Neural cell (in vitro differentiated cells): Measurements from ENCODE around the gene GABRD.

ENCODE experiments used
- EP300 ChIP-seq: fragments of 450-650 bp; conservative IDR thresholded peaks from 2 replicates; pipeline ENCODE4 v1.6.1; 2014; ENCODE audit warnings: antibody characterized with exemption, mild to moderate bottlenecking, moderate library complexity; ENCODE audit not compliant: poor library complexity, severe bottlenecking
- EZH2 ChIP-seq: fragments of 200-600, 300-800 bp; shearing (Covaris generic), sonication (generic); IDR thresholded peaks from 2 replicates; pipeline ENCODE4 v1.6.1; 2014; ENCODE audit warnings: antibody characterized with exemption, low read length, borderline replicate concordance, mild to moderate bottlenecking; ENCODE audit not compliant: insufficient read depth, poor library complexity, severe bottlenecking
- MXI1 ChIP-seq: fragments of 450-650 bp; conservative IDR thresholded peaks from 2 replicates; pipeline ENCODE4 v1.6.1; 2014; ENCODE audit warnings: antibody characterized with exemption, mild to moderate bottlenecking; ENCODE audit not compliant: poor library complexity, severe bottlenecking
- RAD21 ChIP-seq: fragments of 450-650 bp; conservative IDR thresholded peaks from 2 replicates; pipeline ENCODE4 v1.6.1; 2014; ENCODE audit warnings: antibody characterized with exemption, mild to moderate bottlenecking, moderate library complexity
- TF ChIP-seq, protein P1 (sequence below): fragments of 450-650 bp; IDR thresholded peaks from 2 replicates; pipeline ENCODE4 v1.5.1; 2014; ENCODE audit warnings: antibody characterized with exemption, mild to moderate bottlenecking, moderate library complexity; ENCODE audit not compliant: poor library complexity, severe bottlenecking

DNA sequence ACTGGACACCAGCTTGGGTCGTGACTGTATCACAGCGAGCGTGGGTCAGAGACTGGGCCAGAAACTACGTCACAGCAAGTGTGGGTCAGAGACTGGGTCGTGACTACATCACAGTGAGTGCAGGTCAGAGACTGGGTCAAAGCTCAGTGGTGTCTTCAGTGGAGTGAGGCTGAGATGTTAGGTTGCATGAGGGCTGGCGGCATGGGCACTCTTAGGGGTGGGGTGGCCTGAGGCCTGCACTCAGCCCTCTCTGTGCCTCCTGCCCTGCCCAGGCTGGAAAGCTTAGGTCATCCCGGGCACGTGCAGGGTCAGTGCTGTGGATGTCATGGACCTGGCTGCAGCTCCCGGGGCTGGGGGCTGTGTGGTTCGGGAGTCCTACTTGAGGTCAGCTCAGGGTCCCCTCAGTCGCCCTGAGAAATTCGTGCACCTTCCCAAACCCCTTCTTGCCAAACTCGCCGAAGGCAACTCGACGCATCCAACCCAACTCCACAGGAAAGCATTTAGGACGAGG is 34.5 kb upstream of the GABRD start:
- TF ChIP-seq EZH2 (no peak), MXI1 (no peak), EP300 (no peak), RAD21 (no peak)
- TF ChIP-seq, protein P1, sequence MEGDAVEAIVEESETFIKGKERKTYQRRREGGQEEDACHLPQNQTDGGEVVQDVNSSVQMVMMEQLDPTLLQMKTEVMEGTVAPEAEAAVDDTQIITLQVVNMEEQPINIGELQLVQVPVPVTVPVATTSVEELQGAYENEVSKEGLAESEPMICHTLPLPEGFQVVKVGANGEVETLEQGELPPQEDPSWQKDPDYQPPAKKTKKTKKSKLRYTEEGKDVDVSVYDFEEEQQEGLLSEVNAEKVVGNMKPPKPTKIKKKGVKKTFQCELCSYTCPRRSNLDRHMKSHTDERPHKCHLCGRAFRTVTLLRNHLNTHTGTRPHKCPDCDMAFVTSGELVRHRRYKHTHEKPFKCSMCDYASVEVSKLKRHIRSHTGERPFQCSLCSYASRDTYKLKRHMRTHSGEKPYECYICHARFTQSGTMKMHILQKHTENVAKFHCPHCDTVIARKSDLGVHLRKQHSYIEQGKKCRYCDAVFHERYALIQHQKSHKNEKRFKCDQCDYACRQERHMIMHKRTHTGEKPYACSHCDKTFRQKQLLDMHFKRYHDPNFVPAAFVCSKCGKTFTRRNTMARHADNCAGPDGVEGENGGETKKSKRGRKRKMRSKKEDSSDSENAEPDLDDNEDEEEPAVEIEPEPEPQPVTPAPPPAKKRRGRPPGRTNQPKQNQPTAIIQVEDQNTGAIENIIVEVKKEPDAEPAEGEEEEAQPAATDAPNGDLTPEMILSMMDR, result no peak
